ENCODE results near the gene CCDC85C. TPM values are rescaled to one million over a fixed set of nuclear protein-coding genes. Genes with fewer than 3 reads are reported as not detected.

Gene CCDC85C
- total RNA-seq, 1 experiment from 2014 or later: 42.3 TPM

DNA sequence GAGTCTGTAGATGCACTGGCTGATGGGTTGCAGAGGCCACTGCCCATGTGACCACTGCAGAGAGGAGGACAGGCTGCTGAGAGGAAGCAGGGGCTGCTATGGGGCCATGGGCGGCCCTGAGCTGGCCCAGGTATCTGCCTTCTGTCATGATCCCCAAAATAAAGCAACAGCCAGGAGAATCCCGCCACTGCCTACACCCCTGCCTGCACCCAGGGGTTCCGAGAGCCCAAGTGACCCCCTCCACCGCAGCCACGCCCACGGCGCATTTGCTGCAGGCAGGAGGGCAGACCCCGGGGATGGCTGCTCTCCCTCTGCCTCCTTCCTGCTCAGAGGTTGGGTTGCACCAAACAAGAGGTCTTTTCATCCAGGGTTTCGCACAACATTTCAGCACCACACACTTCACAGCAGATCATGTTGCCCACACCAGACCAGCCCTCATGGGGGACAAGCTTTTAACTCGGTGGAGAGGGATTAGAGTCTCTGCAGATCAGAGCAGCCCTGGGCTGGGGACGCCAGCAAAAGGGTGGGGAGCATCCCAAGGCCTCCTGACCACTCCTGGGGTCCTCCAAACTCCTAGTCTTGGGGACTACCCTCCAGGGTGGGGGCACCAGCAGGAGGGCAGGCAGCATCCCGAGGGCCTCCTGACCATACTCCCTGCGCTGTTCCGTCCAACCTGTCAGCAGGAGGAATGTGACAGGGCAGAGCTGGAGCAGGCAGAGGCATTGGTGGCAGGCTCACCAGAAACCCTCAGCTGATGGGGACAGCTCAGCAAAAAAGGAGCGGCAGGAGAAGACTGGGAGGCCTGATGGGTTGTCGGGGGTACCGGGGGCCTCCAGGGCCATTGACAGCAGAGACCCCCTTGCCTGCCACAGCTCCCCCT lies 14.1 kb downstream of the CCDC85C start:
- no peaks in the 10 kb centered on the region for H4K20me1 ChIP-seq (ENCODE audit: insufficient read depth)
- DNase-seq (ENCODE audit: low read depth, low spot score) (no peak), ATAC-seq (no peak)
- no peaks in the 10 kb centered on the region for H3K36me3 ChIP-seq (ENCODE audit: control insufficient read depth in 1 of 2, insufficient read depth in 2 of 2, low read length in 2 of 2)
- ChIA-PET RAD21 (ENCODE audit: low non-redundant PET in 1 of 2, low total read pairs in 2 of 2, uncharacterized antibody in 2 of 2, unreplicated experiment in 2 of 2) (no interaction called here), CTCF (no interaction called here), POLR2A (no interaction called here)
- no peaks in the 10 kb centered on the region for H3K9me3 ChIP-seq (ENCODE audit: control insufficient read depth in 1 of 2, insufficient read depth in 1 of 2, low read depth in 1 of 2, low read length in 2 of 2)
- no peak overlapping the region for H3K9ac ChIP-seq (ENCODE audit: low read length)
- H3K9me2 ChIP-seq (ENCODE audit: insufficient read depth): no peaks in the 10 kb centered on the region
- H3K4me1 ChIP-seq (ENCODE audit: control insufficient read depth in 1 of 2, insufficient read depth in 2 of 2, low read length in 2 of 2): peaks cover 2 to 25% of the 10 kb centered on the region in 2 experiments; a peak in 3 of 4 replicates
- TF ChIP-seq ELF1 (IDR thresholded peaks at IDR 0.05; ENCODE audit: borderline replicate concordance, low read depth) (no peak), TCF7L2 (IDR thresholded peaks at IDR 0.05; ENCODE audit: borderline replicate concordance, extremely low read depth, insufficient read depth, insufficient read length) (no peak), EZH2phosphoT487 (IDR thresholded peaks at IDR 0.05; ENCODE audit: borderline replicate concordance) (no peak), EZH2 (IDR thresholded peaks at IDR 0.05) (no peak), SP1 (IDR thresholded peaks at IDR 0.05; ENCODE audit: low read depth) (no peak), ZNF274 (IDR thresholded peaks at IDR 0.05; ENCODE audit: low read depth, low read length) (no peak), POLR2A (IDR thresholded peaks at IDR 0.05; ENCODE audit: borderline replicate concordance, extremely low read depth, insufficient read depth, insufficient read length) (no peak), RAD21 (IDR thresholded peaks at IDR 0.05; ENCODE audit: low read depth) (no peak), ZFX (IDR thresholded peaks at IDR 0.05) (no peak), POLR2AphosphoS5 (IDR thresholded peaks at IDR 0.05; ENCODE audit: low read depth, low read length) (no peak)
- TF ChIP-seq, protein P1, sequence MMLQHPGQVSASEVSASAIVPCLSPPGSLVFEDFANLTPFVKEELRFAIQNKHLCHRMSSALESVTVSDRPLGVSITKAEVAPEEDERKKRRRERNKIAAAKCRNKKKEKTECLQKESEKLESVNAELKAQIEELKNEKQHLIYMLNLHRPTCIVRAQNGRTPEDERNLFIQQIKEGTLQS (IDR thresholded peaks at IDR 0.05): no peak
- TF ChIP-seq, protein P2, sequence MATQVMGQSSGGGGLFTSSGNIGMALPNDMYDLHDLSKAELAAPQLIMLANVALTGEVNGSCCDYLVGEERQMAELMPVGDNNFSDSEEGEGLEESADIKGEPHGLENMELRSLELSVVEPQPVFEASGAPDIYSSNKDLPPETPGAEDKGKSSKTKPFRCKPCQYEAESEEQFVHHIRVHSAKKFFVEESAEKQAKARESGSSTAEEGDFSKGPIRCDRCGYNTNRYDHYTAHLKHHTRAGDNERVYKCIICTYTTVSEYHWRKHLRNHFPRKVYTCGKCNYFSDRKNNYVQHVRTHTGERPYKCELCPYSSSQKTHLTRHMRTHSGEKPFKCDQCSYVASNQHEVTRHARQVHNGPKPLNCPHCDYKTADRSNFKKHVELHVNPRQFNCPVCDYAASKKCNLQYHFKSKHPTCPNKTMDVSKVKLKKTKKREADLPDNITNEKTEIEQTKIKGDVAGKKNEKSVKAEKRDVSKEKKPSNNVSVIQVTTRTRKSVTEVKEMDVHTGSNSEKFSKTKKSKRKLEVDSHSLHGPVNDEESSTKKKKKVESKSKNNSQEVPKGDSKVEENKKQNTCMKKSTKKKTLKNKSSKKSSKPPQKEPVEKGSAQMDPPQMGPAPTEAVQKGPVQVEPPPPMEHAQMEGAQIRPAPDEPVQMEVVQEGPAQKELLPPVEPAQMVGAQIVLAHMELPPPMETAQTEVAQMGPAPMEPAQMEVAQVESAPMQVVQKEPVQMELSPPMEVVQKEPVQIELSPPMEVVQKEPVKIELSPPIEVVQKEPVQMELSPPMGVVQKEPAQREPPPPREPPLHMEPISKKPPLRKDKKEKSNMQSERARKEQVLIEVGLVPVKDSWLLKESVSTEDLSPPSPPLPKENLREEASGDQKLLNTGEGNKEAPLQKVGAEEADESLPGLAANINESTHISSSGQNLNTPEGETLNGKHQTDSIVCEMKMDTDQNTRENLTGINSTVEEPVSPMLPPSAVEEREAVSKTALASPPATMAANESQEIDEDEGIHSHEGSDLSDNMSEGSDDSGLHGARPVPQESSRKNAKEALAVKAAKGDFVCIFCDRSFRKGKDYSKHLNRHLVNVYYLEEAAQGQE (IDR thresholded peaks at IDR 0.05; ENCODE audit: low read depth): no peak
- TF ChIP-seq, protein P3, sequence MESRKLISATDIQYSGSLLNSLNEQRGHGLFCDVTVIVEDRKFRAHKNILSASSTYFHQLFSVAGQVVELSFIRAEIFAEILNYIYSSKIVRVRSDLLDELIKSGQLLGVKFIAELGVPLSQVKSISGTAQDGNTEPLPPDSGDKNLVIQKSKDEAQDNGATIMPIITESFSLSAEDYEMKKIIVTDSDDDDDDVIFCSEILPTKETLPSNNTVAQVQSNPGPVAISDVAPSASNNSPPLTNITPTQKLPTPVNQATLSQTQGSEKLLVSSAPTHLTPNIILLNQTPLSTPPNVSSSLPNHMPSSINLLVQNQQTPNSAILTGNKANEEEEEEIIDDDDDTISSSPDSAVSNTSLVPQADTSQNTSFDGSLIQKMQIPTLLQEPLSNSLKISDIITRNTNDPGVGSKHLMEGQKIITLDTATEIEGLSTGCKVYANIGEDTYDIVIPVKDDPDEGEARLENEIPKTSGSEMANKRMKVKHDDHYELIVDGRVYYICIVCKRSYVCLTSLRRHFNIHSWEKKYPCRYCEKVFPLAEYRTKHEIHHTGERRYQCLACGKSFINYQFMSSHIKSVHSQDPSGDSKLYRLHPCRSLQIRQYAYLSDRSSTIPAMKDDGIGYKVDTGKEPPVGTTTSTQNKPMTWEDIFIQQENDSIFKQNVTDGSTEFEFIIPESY (IDR thresholded peaks at IDR 0.05; ENCODE audit: extremely low read depth, insufficient replicate concordance, low read length): no peak
- TF ChIP-seq, protein P4, sequence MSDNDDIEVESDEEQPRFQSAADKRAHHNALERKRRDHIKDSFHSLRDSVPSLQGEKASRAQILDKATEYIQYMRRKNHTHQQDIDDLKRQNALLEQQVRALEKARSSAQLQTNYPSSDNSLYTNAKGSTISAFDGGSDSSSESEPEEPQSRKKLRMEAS (IDR thresholded peaks at IDR 0.05): no peak
- no peak overlapping the region for H3K4me3 ChIP-seq (replicated peaks in 1 of 2; ENCODE audit: low read depth in 1 of 2, low read length in 2 of 2)
- peaks cover 77% of the 10 kb centered on the region for H3K79me2 ChIP-seq (ENCODE audit: insufficient read depth, low read length)
- H2AFZ ChIP-seq (ENCODE audit: low read depth, low read length, poor library complexity, severe bottlenecking): no peak overlapping the region
- H3K4me2 ChIP-seq (ENCODE audit: low read length): no peak overlapping the region
- H3K27ac ChIP-seq (ENCODE audit: low read depth, low read length): no peak overlapping the region
- H3K27me3 ChIP-seq (ENCODE audit: insufficient read depth, low read length): no peaks in the 10 kb centered on the region
- intact Hi-C loops (cut with micrococcal nuclease): no loop called here
- BruUV-seq (replicated peaks): no TSS peak

Data from HCT116 (cell line).